HepG2 (cell line): ENCODE measurements around the gene TMEM200A. TPM values are rescaled to one million over a fixed set of nuclear protein-coding genes. Genes with fewer than 3 reads are reported as not detected.

ENCODE experiments used
- ATAC-seq: fragments of 200-7000 bp; cut with Tn5 transposase; 3 replicates; pipeline ENCODE4 v1.9.1; 2020; ENCODE audit warnings: mild to moderate bottlenecking, moderate library complexity
- BruUV-seq: library from RNA; stranded (reverse); fragments of 400-500 nt; replicated peaks from 2 replicates; lab custom pipeline; 2021; lab: Mats Ljungman, UMichigan
- CTCF ChIA-PET: fragments of 300-600 bp; formaldehyde crosslinking; extraction: SDS; loops from one replicate; lab custom pipeline; 2021; ENCODE audit warnings: low total read pairs, inconsistent platforms, low intra/inter-chr PET ratio; lab: Yijun Ruan, JAX
- POLR2A ChIA-PET: fragments of 350-600 bp; sonication (Branson Sonifier 250); formaldehyde crosslinking; loops from one replicate; lab custom pipeline; 2020; ENCODE audit warnings: antibody characterized with exemption, inconsistent platforms; lab: Yijun Ruan, JAX
- DNase-seq: peaks from one replicate; pipeline ENCODE4 v3.0.0-alpha.2; 2015; ENCODE audit warnings: low spot score
- FAIRE-seq: peaks from 3 replicates; lab custom pipeline; 2011; peaks lifted over from hg19 to GRCh38; lab: Jason Lieb, UNC
- H2AFZ ChIP-seq: one replicate; pipeline ENCODE4 v1.6.1; 2011; ENCODE audit warnings: low read length, inconsistent platforms
- H3K27ac ChIP-seq: fragments of 300-600 bp; 3 replicates; pipeline ENCODE4 v1.8.0; 2011; ENCODE audit warnings: mixed run types, mild to moderate bottlenecking, mixed read lengths, low read length, inconsistent platforms; ENCODE audit not compliant: insufficient read depth; ENCODE audit errors: extremely low read length
- H3K27me3 ChIP-seq, 2 experiments: fragments of 200-600 bp in 1 of 2; 2 replicates in 1 of 2; 3 replicates in 1 of 2; pipeline versions ENCODE4 v1.6.0 to v1.8.0; 2011; ENCODE audit warnings: low read length in 2 of 2, mild to moderate bottlenecking in 2 of 2, moderate library complexity in 2 of 2, inconsistent platforms in 1 of 2; ENCODE audit not compliant: insufficient read depth in 2 of 2, control insufficient read depth in 1 of 2
- H3K36me3 ChIP-seq, 2 experiments: fragments of 200-600 bp in 1 of 2; replicated peaks in 1 of 2; 2 replicates in 1 of 2; 3 replicates in 1 of 2; pipeline versions ENCODE4 v1.5.1 to v1.8.0; 2011; ENCODE audit warnings: low read length in 2 of 2, inconsistent platforms in 1 of 2; ENCODE audit not compliant: insufficient read depth in 2 of 2, control insufficient read depth in 1 of 2
- H3K4me1 ChIP-seq: 2 replicates; pipeline ENCODE4 v1.5.1; 2012; ENCODE audit warnings: low read length, inconsistent platforms; ENCODE audit not compliant: insufficient read depth
- H3K4me2 ChIP-seq: 2 replicates; pipeline ENCODE4 v1.6.0; 2011; ENCODE audit warnings: low read depth, low read length, inconsistent platforms
- H3K4me3 ChIP-seq, 3 experiments: fragments of 200-600 bp in 1 of 3; sonication (generic), shearing (Covaris generic) in 1 of 3; replicated peaks in 1 of 3; 2 replicates each; pipeline ENCODE4 v1.5.1; 2011 to 2016; ENCODE audit warnings: low read length in 3 of 3, inconsistent platforms in 2 of 3, low read depth in 2 of 3, mild to moderate bottlenecking in 2 of 3, control low read depth in 1 of 3, mixed read lengths in 1 of 3; ENCODE audit not compliant: insufficient read depth in 1 of 3
- H3K79me2 ChIP-seq: one replicate; pipeline ENCODE4 v1.6.1; 2011; ENCODE audit warnings: low read length, inconsistent platforms; ENCODE audit not compliant: insufficient read depth
- H3K9ac ChIP-seq: 2 replicates; pipeline ENCODE4 v1.6.0; 2011; ENCODE audit warnings: mild to moderate bottlenecking, low read depth, low read length, inconsistent platforms; ENCODE audit not compliant: insufficient read depth
- H3K9me3 ChIP-seq: 2 replicates; pipeline ENCODE4 v1.5.1; 2012; ENCODE audit warnings: mild to moderate bottlenecking, low read length
- H4K20me1 ChIP-seq: 2 replicates; pipeline ENCODE4 v1.6.0; 2011; ENCODE audit warnings: inconsistent platforms, mild to moderate bottlenecking, low read length, moderate library complexity; ENCODE audit not compliant: insufficient read depth
- HES4 ChIP-seq: sonication (generic); formaldehyde crosslinking; IDR thresholded peaks from 2 replicates; pipeline ENCODE4 v1.9.0; 2021; ENCODE audit warnings: mild to moderate bottlenecking, missing genetic modification reagents, borderline replicate concordance
- KAT8 ChIP-seq: IDR thresholded peaks from 2 replicates; pipeline ENCODE4 v1.6.1; 2016; ENCODE audit warnings: missing genetic modification reagents, missing compliant biosample characterization
- MEIS2 ChIP-seq: sonication (generic); formaldehyde crosslinking; IDR thresholded peaks from 2 replicates; pipeline ENCODE4 v1.9.0; 2021; ENCODE audit warnings: mild to moderate bottlenecking, missing genetic modification reagents
- ZNF17 ChIP-seq: sonication (generic); formaldehyde crosslinking; IDR thresholded peaks from 2 replicates; pipeline ENCODE4 v1.5.0; 2020; ENCODE audit warnings: mild to moderate bottlenecking, missing genetic modification reagents
- ZNF225 ChIP-seq: sonication (generic); formaldehyde crosslinking; IDR thresholded peaks from 2 replicates; pipeline ENCODE4 v1.4.0; 2020; ENCODE audit warnings: mild to moderate bottlenecking, missing genetic modification reagents
- ZNF782 ChIP-seq: sonication (generic); formaldehyde crosslinking; IDR thresholded peaks from 2 replicates; pipeline ENCODE4 v1.4.0; 2020; ENCODE audit warnings: missing genetic modification reagents, mild to moderate bottlenecking, borderline replicate concordance
- WGBS: methylation state at CpG from one replicate; pipeline ENCODE4 v1.1.6; 2017; ENCODE audit warnings: low lambda C conversion rate; 5-methylcytosine and 5-hydroxymethylcytosine counted together
- in situ Hi-C: cut with HindIII; loops from 2 replicates; pipeline ENCODE4 v1.10.0; 2017; ENCODE audit warnings: low pct_unique_long_range_greater_than_20kb; ENCODE audit not compliant: extremely low pct_ligation_motif_present
- intact Hi-C: fragments of 100-400 bp; cut with micrococcal nuclease; formaldehyde crosslinking; loops from one replicate; pipeline ENCODE4 v1.10.0; 2022; ENCODE audit not compliant: unreplicated experiment
- polyA plus RNA-seq, 8 experiments: library from polyadenylated mRNA; depleted of rRNA in 3 of 8; stranded (reverse) in 7 of 8; unstranded in 1 of 8; fragments of >200 nt; fragmentation: Illumina TruSeq in 4 of 8; extraction: Trizol in 4 of 8; gene quantifications; 2 replicates each; pipeline versions ENCODE4 v1.2.1 to v1.2.3, GENCODE V29; 2011 to 2016; ENCODE audit warnings: low read depth in 4 of 8, missing spikeins in 1 of 8, mixed read lengths in 1 of 8; ENCODE audit not compliant: insufficient read depth in 1 of 8
- total RNA-seq, 5 experiments: library from RNA; depleted of rRNA; stranded (reverse); fragments of >200 nt; fragmentation: Illumina TruSeq; extraction: Trizol; gene quantifications; 2 replicates each; pipeline ENCODE4 v1.2.3, GENCODE V29; 2016; ENCODE audit warnings: low read depth in 1 of 5
- TF ChIP-seq, protein P1 (sequence below): sonication (generic); formaldehyde crosslinking; IDR thresholded peaks from 2 replicates; pipeline ENCODE4 v1.5.0; 2020; ENCODE audit warnings: mild to moderate bottlenecking, missing genetic modification reagents, borderline replicate concordance
- TF ChIP-seq, protein P2 (sequence below): sonication (generic); formaldehyde crosslinking; IDR thresholded peaks from 2 replicates; pipeline ENCODE4 v1.8.1; 2022; ENCODE audit warnings: mild to moderate bottlenecking, missing genetic modification reagents
- TF ChIP-seq, protein P3 (sequence below): sonication (generic); formaldehyde crosslinking; conservative IDR thresholded peaks from 2 replicates; pipeline ENCODE4 v1.4.0; 2020; ENCODE audit warnings: missing genetic modification reagents
- TF ChIP-seq, protein P4 (sequence below): sonication (generic); formaldehyde crosslinking; IDR thresholded peaks from 2 replicates; pipeline ENCODE4 v1.9.0; 2022; ENCODE audit warnings: low read depth, missing genetic modification reagents

TMEM200A gene
- total and polyA plus RNA-seq, 2 of the 13 experiments (the other 11 are each of a cell fraction or from before 2014, with no cell fraction given), result 0.34 TPM; not detected in 1

DNA sequence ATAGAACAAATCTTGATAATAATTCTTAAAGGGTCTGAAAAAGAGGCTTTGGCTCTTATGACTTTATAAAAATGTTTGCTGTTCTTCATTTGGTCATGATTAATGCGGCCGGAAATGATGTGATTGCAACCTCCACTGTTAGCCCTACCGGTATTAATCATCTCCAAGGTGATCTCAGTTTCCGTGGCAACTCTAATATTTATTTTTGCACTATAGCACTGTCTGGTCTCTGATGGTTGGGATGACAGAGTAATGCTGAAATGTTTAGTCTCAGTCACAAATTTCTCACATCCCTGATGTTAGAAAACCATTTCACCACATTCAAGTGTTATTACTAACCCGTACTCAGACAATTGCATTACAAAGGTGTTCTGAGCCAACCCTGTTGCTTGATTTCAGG, 87.4 kb downstream of the TMEM200A start:
- no peak overlapping the region for H3K4me2 ChIP-seq
- BruUV-seq, result no TSS peak
- no peak overlapping the region for H3K9ac ChIP-seq
- no peak overlapping the region for H3K4me3 ChIP-seq
- H3K9me3 ChIP-seq, result no peaks in the 10 kb centered on the region
- ATAC-seq, result no peak
- H3K27me3 ChIP-seq, result no peaks in the 10 kb centered on the region; a peak in 1 of 5 replicates
- H3K79me2 ChIP-seq, result no peaks in the 10 kb centered on the region
- intact Hi-C loops, result no loop called here
- no peak for DNase-seq
- H4K20me1 ChIP-seq, result no peaks in the 10 kb centered on the region
- H3K36me3 ChIP-seq, result no peaks in the 10 kb centered on the region
- CTCF ChIA-PET, result no interaction called here
- H3K27ac ChIP-seq, result no peak overlapping the region
- no peak for FAIRE-seq
- H3K4me1 ChIP-seq, result no peaks in the 10 kb centered on the region
- TF ChIP-seq, protein P1, sequence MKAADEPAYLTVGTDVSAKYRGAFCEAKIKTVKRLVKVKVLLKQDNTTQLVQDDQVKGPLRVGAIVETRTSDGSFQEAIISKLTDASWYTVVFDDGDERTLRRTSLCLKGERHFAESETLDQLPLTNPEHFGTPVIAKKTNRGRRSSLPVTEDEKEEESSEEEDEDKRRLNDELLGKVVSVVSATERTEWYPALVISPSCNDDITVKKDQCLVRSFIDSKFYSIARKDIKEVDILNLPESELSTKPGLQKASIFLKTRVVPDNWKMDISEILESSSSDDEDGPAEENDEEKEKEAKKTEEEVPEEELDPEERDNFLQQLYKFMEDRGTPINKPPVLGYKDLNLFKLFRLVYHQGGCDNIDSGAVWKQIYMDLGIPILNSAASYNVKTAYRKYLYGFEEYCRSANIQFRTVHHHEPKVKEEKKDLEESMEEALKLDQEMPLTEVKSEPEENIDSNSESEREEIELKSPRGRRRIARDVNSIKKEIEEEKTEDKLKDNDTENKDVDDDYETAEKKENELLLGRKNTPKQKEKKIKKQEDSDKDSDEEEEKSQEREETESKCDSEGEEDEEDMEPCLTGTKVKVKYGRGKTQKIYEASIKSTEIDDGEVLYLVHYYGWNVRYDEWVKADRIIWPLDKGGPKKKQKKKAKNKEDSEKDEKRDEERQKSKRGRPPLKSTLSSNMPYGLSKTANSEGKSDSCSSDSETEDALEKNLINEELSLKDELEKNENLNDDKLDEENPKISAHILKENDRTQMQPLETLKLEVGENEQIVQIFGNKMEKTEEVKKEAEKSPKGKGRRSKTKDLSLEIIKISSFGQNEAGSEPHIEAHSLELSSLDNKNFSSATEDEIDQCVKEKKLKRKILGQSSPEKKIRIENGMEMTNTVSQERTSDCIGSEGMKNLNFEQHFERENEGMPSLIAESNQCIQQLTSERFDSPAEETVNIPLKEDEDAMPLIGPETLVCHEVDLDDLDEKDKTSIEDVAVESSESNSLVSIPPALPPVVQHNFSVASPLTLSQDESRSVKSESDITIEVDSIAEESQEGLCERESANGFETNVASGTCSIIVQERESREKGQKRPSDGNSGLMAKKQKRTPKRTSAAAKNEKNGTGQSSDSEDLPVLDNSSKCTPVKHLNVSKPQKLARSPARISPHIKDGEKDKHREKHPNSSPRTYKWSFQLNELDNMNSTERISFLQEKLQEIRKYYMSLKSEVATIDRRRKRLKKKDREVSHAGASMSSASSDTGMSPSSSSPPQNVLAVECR (CRISPR knock-in tag), result no peak
- POLR2A ChIA-PET, result no interaction called here
- in situ Hi-C loops, result no loop called here
- H2AFZ ChIP-seq, result no peak overlapping the region
- WGBS, result 27% methylated on average over 5 of the region's 5 CpGs

DNA sequence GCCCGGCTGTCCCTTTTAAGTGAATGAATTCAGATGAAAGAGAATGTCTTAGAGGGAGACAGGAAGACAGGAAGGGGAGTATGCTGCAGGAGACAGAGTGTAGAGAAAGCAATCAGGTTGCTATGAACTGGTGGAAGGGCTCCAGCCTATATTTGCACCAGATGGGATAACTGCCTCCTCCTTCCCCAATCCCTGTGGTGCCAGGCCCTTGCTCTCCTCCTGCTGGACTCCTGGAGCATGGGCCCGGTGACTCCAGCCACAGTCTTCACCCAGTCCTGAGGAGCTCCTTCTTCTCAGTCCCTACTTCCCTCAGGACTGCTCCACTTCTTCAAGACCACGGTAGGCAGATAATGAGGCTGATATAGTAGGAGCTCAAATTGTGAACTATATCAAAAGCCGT, 91.8 kb downstream of the TMEM200A start:
- Histone ChIP-seq H3K27ac (no peak overlapping the region), H3K4me3 (no peak overlapping the region), H3K4me1 (no peaks in the 10 kb centered on the region), H3K9me3 (no peaks in the 10 kb centered on the region), H3K4me2 (no peak overlapping the region), H3K27me3 (no peaks in the 10 kb centered on the region; a peak in 1 of 5 replicates), H3K36me3 (no peaks in the 10 kb centered on the region), H2AFZ (no peak overlapping the region), H3K79me2 (no peaks in the 10 kb centered on the region), H3K9ac (no peak overlapping the region), H4K20me1 (no peaks in the 10 kb centered on the region)
- FAIRE-seq (no peak), ATAC-seq (peak; percentile 51; the same call in 1 of the 3 replicates), DNase-seq (no peak)
- no TSS peak for BruUV-seq
- 0% methylated on average over 4 of the region's 4 CpGs for WGBS
- ChIA-PET POLR2A (no interaction called here), CTCF (no interaction called here)
- intact Hi-C loops (no loop called here), in situ Hi-C loops (no loop called here)
- TF ChIP-seq ZNF782 (CRISPR knock-in tag) (no peak), ZNF17 (CRISPR knock-in tag) (no peak), MEIS2 (no peak), KAT8 (CRISPR knock-in tag) (no peak), ZNF225 (CRISPR knock-in tag) (no peak), HES4 (CRISPR knock-in tag) (no peak)
- TF ChIP-seq, protein P2, sequence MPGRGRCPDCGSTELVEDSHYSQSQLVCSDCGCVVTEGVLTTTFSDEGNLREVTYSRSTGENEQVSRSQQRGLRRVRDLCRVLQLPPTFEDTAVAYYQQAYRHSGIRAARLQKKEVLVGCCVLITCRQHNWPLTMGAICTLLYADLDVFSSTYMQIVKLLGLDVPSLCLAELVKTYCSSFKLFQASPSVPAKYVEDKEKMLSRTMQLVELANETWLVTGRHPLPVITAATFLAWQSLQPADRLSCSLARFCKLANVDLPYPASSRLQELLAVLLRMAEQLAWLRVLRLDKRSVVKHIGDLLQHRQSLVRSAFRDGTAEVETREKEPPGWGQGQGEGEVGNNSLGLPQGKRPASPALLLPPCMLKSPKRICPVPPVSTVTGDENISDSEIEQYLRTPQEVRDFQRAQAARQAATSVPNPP, result no peak
- TF ChIP-seq, protein P3, sequence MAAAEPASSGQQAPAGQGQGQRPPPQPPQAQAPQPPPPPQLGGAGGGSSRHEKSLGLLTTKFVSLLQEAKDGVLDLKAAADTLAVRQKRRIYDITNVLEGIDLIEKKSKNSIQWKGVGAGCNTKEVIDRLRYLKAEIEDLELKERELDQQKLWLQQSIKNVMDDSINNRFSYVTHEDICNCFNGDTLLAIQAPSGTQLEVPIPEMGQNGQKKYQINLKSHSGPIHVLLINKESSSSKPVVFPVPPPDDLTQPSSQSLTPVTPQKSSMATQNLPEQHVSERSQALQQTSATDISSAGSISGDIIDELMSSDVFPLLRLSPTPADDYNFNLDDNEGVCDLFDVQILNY (CRISPR knock-in tag), result no peak
- TF ChIP-seq, protein P4, sequence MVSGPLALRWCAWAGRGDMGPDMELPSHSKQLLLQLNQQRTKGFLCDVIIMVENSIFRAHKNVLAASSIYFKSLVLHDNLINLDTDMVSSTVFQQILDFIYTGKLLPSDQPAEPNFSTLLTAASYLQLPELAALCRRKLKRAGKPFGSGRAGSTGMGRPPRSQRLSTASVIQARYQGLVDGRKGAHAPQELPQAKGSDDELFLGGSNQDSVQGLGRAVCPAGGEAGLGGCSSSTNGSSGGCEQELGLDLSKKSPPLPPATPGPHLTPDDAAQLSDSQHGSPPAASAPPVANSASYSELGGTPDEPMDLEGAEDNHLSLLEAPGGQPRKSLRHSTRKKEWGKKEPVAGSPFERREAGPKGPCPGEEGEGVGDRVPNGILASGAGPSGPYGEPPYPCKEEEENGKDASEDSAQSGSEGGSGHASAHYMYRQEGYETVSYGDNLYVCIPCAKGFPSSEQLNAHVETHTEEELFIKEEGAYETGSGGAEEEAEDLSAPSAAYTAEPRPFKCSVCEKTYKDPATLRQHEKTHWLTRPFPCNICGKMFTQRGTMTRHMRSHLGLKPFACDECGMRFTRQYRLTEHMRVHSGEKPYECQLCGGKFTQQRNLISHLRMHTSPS, result no peak
